GM18861 (cell line): ENCODE results near the gene TGIF1.

Source experiments
- ATAC-seq: cut with Tn5 transposase; IDR thresholded peaks from one replicate; pipeline ENCODE4 v1.9.1; 2021; ENCODE audit not compliant: unreplicated experiment

Gene TGIF1

DNA sequence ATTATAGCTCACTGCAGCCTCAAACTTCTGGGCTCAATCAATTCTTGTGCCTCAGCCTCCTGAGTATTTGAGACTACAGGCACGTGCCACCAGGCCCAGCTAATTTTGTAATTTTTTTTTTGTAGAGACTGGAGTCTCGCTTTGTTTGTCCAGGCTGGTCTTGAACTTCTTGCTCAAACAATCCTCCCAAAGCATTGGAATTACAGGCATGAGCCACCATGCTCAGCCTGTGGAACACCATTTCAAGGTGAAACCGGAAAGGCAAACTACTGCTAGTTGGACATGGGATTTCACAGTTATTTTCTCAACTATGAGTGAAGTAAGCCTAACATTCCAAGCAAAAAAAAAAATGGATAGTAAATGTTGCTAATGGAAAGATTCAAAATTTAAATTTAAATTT lies 20.9 kb upstream of the TGIF1 start:
- ATAC-seq: no peak

DNA sequence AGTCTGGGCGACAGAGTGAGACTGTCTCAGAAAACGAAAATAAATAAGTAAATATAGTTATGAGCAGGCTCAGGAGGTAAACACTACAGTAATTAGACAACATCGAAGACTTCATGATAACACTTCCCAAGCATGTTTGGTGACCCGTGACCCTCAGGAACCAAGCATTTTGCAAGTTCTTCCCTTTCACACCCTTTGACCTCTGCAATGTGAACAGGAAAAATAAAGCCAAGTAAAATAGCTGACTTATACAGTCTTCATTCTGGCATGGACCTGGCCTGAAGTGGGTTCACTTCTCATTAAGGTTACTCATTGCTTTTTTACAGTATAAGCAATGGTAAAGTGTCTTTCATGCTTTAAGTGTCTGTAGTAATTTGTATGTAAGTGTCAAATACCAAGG lies 15.3 kb upstream of the TGIF1 start:
- ATAC-seq: no peak

DNA sequence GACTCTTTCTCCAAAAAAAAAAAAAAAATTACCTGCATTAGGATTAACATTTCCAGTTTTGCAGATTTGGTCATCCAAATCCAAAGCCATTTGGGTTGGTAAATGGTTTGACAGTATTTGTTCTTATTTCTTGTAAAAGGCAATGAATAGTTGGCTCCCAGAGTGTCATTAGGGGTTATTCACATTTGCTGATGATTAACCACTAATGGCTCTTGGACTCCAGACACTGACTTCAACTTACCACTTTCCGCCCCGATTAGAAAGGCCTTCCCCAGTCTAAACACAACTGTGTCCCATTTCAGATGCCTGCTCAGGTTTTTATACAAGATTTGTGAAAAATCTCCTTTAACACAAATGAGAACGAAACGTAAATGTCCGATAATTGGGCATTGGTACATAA lies 9.6 kb upstream of the TGIF1 start:
- no peak for ATAC-seq

DNA sequence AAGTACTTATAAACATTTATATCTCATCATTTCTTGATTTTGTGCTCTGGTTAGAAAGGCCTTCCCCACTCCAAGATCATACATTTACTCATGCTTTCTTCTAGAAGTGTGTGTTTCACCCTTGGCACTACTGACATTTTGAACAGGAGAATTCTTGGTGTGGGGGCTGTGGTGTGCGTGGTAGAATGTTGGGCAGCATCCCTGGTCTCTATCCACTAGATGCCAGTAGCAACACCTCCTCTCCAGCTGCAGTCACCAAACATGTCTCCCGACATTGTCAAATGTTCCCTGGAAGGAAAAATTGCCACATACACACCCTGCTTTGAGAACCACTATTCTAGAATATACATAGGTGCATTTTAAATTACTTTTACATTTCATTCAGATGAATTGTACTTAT lies 8.7 kb upstream of the TGIF1 start:
- ATAC-seq: no peak

DNA sequence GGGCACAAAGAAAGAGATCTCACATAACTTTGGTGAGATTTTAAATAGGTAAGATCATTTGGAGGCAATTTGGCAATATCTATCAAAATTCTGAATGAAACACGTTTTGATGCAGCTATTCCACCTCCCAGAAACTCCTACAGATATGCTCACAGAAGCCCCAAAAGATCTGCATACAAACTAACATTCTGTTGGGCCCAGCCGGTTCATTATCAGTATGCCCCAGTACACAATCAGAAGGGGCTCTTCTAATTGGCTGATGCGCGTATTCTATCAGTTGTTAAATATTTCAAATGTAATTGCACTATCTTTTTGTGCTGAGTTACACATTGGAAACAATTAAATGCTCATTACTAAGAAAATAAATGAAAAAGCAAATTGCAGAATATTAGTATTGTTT lies 7.1 kb upstream of the TGIF1 start:
- ATAC-seq: no peak

DNA sequence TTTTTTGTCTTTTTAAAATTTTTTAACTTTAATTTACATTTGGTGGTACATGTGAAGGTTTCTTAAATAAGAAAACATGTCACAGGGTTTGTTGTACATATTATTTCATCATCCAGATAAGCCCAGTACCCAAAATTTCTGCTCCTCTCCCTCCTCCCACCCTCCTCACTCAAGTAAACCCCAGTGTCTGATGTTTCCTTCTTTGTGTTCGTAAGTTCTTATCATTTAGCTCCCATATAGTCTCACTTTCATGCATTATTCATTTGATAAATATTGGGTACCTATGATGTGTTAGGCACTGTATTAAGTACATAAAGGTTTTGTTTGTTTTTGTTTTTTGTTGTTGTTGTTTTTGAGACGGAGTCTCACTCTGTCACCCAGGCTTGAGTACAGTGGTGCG lies 5.7 kb upstream of the TGIF1 start:
- no peak for ATAC-seq

DNA sequence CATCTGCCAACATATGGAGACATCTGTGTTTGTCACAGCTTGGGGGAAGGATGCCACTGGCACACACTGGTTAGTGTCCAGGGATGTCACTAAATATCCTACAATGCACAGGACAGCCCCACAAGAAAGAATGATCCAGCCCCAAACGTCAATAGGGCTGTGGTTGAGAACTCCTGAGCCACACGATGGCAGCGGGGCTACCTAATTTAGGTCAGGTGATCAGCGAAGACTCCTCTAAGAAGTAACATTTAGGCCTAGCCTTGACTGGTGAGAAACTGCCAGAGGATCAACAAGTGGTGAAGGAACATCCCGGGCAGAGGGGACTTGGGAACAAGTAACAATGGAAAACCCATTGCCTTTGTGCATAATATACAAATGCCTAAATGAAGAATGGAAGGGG lies 5.0 kb upstream of the TGIF1 start:
- no peak for ATAC-seq

DNA sequence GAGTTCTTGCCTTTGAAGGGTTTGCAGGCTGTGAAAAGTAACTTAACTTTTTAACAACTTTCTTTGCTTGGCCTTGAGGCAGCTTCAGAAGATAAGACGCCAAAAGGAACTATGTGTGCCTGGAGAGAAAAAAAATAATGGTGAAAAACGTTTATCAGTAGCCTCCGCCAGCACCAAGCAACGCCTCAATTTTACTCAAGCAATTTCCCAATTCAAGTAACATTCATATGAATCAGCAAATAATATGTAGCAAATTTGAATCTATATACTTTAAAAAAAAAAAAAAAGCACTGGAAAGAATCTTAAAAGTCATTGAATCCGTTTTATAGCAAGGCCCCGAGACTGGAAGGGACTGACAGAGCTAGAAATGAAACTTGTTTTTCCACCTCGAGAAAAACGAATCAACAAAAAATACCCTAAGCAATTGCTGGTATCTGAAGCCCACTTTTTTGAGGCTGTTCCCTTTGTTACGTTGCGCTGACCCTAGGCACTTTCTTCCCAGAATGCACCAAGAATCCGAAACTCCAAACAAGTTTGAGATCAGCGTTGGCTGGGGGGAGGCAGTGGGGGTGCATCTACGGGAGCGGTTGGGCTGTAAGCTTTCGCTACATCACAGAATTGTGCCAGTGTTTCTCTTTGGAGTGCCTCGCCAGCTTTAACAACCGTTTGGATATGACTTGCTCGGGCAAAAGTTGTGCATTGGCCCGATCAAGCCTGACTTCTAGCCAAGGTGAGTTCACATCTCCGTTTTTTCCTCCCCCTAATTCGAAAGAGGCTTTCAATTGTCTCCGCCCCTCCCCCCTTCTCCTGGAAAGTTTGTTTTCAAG lies 2.7 kb upstream of the TGIF1 start:
- no peak for ATAC-seq

DNA sequence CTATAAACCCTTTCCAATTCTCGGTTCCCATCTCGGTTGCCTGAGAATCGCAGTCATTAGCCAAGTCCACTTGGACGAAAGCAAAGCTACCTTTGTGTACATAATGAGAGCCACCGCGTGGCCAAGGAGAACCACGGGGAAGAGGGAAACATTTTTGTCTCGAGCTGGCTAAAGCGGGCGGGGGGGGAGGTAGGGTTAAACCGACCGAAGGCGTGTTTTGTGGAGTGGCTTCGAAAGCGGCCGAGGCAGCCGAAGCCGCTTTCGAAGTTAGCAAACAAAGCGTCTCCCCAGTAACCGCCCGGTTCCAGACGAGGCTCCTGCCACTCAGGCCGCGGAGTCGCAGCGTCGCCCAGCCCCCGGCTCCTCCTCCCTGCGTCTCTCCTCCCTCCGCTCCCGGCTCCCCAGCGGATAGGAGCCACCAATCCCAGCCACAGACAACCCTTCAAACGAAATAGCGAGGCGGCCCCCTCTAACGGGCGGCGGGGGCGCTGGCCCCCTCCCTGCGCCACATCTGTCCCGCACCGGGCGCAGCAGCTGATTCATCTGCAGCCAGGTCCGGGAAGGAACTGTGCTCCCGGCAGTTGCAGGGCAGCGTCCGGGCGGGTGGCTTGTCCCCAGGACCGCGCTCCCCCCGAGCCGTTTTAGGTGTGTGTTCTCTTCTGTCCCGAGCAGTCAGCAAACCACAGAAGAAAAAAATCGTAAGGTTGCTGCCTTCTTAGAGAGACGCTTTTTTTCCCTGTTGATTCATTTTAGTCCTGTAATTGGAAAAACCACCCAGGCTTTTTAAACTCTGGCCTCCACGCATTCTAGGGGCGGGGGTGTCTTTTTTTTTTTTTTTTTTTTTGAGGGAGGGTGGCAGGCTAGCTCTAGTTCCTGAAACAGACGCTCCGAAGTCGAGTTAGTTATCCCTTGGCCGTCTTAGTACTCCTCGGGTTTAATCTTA lies 1.8 kb upstream of the TGIF1 start:
- peak; percentile 54 for ATAC-seq

DNA sequence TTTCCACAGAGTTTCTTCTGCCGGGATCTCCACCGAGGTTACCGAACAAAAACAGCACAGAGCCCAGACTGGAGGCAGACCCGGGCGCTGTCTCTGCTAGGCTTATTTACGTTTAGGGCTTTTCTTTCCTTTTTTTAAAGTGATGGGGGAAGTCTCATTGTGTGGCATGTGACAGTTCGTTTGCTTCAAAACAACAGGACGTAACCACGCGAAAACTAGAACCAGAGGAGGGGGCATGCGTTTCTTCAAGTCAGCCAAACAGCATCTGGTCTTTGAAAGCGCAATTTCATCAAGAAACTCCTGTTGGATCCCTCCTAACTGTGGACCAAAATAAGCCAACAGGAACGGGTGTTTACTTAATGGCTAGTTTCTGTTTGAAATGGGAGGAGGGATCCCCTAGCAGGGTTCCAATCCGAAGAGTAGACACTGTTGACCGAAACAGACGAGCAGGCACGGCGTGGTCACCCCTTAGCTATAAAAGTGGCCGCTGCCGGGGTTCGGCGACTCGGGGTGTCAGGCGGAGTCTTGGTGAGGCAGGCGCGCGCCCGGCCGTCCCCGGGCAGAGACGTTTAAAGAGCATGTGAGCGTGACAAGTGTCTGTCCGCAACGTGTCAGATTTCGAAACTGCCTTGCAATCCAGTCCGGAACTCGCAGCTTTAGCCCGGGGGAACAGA lies 997 bp upstream of the TGIF1 start:
- ATAC-seq: peak; percentile 54

DNA sequence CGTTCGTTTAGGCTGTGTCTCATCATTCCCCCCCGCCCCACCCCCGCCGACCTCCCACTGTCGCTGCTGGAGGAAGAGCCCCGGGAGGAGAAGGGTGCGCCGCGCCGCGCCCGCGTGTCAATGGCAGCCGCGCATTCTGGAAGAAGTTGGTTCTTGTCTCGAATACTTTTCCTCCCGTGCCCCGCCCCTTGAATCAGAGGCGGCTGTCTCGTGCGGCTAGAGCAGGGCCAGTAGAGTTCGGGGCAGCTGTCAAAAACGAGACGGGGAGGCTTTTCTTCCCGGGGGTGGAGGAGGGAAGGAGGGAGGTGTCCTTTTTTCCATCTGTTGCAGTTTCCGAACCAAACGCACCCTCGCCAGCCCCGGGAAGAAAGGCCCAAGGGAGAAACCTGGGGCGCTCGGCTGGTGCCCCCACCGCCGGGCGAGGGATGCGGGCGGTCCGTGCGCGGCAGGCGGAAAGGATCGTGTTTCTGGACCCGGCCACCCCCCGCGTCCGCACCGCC lies 410 bp upstream of the TGIF1 start:
- no peak for ATAC-seq

DNA sequence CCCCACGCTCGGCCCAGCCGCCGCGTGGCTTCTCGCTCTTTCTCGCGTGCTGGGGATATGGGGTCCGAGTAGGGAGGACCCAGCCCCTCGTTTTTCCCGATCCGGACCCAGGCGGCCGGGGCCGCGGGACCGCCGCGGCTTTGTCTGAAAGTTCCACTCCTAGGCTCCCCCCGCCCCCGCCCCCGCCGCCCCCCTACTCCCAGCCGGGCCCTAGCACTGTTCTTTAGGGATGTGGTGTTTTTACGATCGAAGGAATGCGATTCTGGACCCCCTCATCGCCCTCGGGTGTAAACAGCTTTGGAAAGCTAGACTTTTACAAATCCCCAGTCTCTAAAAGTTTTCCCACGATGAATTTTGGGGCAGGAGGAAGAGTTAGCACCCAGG lies 819 bp downstream of the TGIF1 start:
- ATAC-seq: no peak

DNA sequence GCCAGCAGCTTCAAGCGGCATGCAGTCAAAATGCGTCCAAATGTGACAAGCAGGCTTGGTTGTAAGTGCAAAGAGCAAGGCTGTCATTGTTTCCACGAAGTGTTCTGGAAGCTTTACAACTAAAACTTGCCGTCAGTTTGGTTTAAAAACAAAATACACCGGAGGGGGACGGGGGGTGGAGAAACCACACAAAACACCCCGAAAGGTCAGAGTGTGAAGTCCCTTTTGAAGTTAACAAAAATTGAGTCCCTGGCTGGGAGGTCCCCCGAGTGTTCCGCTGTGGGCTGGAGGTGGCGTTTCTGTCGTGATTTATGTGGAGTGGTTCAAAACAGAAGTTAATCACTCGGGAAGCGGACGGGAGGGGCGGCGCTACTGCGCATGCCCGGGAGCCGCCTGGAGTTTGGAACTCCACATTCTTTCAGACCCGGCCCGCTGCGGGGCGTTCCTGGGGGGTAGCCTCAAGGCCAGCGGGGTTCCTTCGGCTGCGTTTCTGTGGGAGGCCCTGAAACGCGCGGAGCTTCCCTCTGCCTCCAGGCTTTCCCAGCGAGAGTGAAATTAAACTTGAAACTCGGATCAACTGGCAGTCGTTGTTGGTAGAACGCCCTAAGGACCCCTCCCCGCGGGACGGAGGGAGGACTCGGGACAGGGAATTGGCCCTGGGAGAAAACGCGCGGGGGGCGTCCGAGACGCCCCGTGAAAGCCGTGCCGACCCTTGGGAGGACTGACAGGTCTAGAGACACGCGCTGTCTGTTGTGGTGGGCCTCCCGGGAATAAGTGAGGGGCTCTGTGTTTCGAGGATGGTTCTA lies 1.4 kb downstream of the TGIF1 start:
- no peak for ATAC-seq

DNA sequence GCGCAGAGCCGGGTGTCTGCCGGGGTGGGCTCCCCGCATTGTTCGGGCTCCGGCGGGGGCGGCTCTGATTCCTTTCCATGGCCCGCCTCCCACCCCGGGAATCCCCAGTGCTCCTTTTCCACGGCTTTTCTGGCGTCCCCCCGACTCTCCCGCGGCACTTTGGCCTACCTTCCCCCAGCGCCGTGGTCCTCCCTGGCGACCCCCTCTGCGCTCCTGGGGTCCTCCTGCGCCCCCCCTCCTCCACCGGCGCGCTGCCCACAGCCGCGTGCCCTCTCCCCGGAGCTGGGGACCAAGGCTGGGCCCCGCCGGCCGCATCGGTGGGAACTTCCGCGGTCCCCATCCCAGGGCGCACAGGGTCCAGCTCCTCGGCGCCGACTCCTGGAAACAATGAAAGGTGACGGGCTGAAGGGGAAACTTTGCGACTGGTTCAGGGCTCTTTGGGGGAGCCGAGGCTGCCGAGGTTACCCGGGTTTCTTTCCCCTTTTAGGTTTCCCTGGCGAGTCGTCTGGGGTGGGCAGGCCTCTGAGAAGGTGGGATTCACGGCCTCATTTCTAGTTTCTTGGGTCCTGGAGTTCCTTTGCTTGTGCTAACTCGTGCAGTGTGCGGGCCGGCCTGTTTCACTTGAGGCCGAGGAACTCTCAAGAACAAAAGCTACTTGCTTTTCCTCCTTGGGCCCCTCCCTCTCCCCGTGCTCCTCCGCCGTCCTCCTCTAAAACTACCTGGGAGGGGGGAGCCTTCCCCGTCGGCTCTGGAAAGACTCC lies 2.2 kb downstream of the TGIF1 start:
- ATAC-seq: no peak

DNA sequence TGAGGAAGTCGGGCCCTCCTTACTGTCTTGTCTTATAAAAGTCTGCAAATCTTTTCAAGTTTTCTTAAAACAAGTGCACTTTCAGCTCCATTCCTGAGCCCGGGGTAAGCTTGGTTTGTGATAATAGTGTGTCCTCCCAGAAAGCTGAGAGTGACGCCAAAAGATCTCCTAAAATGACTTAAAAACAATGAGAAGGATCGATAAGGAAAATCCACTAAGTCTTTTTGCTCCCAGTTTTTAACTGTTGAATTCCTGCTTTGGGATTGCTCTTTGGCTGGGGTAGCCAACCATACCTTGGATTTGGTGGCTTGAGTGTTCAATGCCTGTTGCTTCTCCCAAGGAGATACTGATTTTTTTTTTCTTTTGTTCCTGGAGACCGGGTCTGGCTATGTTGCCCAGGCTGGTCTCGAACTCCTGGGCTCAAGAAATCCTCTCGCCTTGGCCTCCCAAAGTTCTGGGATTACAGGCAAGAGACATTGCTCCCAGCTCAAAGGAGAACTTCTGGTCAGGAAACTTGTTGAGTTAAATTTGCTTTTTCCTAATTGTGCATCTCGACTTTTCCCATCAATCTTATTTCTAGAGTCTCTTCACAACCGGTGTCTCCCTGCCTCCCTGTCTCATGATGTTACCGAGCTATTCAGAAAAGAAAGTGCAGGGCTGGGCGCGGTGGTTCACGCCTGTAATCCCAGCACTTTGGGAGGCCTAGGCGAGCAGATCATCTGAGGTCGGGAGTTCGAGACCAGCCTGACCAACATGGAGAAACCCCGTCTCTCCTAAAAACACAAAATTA lies 3.0 kb downstream of the TGIF1 start:
- ATAC-seq: no peak

DNA sequence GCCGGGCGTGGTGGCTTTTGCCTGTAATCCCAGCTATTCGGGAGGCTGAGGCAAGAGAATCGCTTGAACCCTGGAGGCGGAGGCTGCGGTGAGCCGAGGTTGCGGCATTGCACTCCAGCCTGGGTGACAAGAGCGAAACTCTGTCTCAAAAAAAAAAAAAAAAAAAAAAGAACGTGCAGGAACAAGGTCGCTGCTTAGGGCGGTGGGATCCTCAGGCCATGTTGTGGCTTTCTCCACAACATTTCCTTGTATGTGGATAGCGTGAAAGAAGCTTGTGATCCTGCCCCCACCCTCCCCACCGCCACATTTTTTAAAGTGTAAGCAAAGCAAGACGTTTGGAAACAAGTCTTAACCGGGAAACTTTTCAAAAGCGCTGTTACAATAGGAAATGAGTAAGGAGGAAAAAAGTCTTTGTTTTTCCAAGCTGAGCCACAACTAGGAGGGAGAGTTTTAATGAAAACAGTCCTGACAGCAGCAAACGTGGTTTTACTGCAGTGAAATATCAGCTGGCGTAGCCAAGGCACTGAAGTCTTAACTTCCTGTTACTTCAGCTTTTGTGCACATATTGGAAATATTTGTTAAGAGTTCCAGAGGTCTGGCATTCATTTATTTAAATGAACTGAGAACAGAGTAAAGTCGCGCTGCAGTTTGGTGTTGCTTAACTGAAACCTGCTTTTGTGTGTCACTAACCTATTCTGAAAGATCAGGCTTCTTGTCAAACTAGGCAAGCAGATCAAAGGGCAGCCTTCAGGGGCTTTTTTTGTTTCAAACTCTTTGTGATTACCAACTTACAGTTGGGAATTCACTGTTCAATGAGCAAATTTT lies 3.8 kb downstream of the TGIF1 start:
- no peak for ATAC-seq

DNA sequence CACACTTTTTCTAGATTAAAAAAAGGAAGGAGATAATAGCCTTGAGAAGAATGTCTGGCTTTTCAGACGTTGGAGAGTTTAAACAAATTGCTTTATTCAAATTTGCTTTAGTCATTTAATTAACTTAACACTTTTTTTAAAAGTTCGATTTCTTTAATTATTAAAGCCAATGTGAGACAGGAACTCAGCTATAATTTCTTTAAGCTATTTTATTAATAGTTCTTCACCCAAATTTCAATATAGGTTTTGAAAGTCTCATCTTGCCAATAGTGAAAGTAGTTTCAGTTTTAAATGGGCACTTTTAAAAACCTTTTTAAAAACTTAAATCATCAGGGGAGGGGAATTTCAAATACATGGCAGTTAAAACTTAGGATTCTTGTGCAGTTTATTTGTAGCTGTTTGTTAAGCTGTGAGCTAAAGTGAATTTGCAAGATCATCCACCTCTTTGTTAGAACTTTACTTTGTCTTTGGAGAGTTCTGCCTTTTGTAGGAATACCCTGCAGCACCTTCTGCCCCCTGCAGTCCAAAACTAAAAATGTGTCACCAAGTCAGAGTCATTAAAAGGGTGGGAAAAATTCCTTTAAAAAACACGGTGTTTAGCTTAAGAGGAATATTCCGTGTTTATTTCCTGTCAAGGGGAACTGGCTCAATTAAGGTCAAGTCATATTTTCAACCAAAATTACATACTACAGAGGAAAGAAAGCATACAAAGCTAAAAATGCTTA lies 4.6 kb downstream of the TGIF1 start:
- ATAC-seq: no peak
